ENCODE data around the gene MGAT5. TPM values are rescaled to one million over a fixed set of nuclear protein-coding genes. Genes with fewer than 3 reads are reported as not detected.
A peak's percentile ranks its signal among the peaks of the same experiment; 100 is the strongest.

The MGAT5 gene
- total RNA-seq, 1 donor from 2014 or later: 36.8 TPM

GRCh38 chr2:134410831-134411231 is 157.0 kb downstream of the MGAT5 start:
- H3K27ac Mint-ChIP-seq (ENCODE audit: unreplicated experiment): no peak overlapping the region
- peaks cover 55% of the 10 kb centered on the region for H3K27me3 Mint-ChIP-seq (ENCODE audit: low read depth)
- peaks cover 22% of the 10 kb centered on the region for H3K4me1 Mint-ChIP-seq
- H3K9me3 Mint-ChIP-seq: no peaks in the 10 kb centered on the region
- no peaks in the 10 kb centered on the region for H3K36me3 Mint-ChIP-seq (ENCODE audit: low read depth)
- no peak overlapping the region for H3K4me3 Mint-ChIP-seq
- TF ChIP-seq CTCF (conservative IDR thresholded peaks at IDR 0.05): no peak
- DNase-seq (ENCODE audit: low read depth, low spot score): no peak

- Mint-ChIP-seq H3K9me3 (no peaks in the 10 kb centered on the region), H3K27ac (ENCODE audit: unreplicated experiment) (peak overlapping the region; percentile 85), H3K36me3 (ENCODE audit: low read depth) (no peaks in the 10 kb centered on the region), H3K27me3 (ENCODE audit: low read depth) (peaks cover 60% of the 10 kb centered on the region), H3K4me3 (no peak overlapping the region), H3K4me1 (peaks cover 22% of the 10 kb centered on the region)
- TF ChIP-seq CTCF (conservative IDR thresholded peaks at IDR 0.05): no peak
- no peak for DNase-seq (ENCODE audit: low read depth, low spot score)
Measured at GRCh38 chr2:134411279-134411827, 157.5 kb downstream of the MGAT5 start.

GRCh38 chr2:134411828-134412638 is 158.2 kb downstream of the MGAT5 start:
- Mint-ChIP-seq H3K9me3 (no peaks in the 10 kb centered on the region), H3K36me3 (ENCODE audit: low read depth) (no peaks in the 10 kb centered on the region), H3K4me3 (no peak overlapping the region), H3K27me3 (ENCODE audit: low read depth) (peaks cover 60% of the 10 kb centered on the region), H3K27ac (ENCODE audit: unreplicated experiment) (peak overlapping the region; percentile 85), H3K4me1 (peaks cover 22% of the 10 kb centered on the region)
- TF ChIP-seq CTCF (conservative IDR thresholded peaks at IDR 0.05): peak; percentile 66
- peak; percentile 55 for DNase-seq (ENCODE audit: low read depth, low spot score)

- peak; percentile 2 for DNase-seq (ENCODE audit: low read depth, low spot score)
- TF ChIP-seq CTCF (conservative IDR thresholded peaks at IDR 0.05): no peak
- H3K27ac Mint-ChIP-seq (ENCODE audit: unreplicated experiment): no peak overlapping the region
- no peaks in the 10 kb centered on the region for H3K36me3 Mint-ChIP-seq (ENCODE audit: low read depth)
- no peak overlapping the region for H3K4me3 Mint-ChIP-seq
- H3K9me3 Mint-ChIP-seq: no peaks in the 10 kb centered on the region
- H3K27me3 Mint-ChIP-seq (ENCODE audit: low read depth): peaks cover 58% of the 10 kb centered on the region
- H3K4me1 Mint-ChIP-seq: peaks cover 22% of the 10 kb centered on the region
Measured at GRCh38 chr2:134412639-134412999, 158.7 kb downstream of the MGAT5 start.

GRCh38 chr2:134413430-134413829 is 159.6 kb downstream of the MGAT5 start:
- no peak for TF ChIP-seq CTCF (conservative IDR thresholded peaks at IDR 0.05)
- H3K4me1 Mint-ChIP-seq: peaks cover 22% of the 10 kb centered on the region
- no peak for DNase-seq (ENCODE audit: low read depth, low spot score)
- H3K9me3 Mint-ChIP-seq: no peaks in the 10 kb centered on the region
- H3K27ac Mint-ChIP-seq (ENCODE audit: unreplicated experiment): no peak overlapping the region
- no peak overlapping the region for H3K4me3 Mint-ChIP-seq
- H3K36me3 Mint-ChIP-seq (ENCODE audit: low read depth): peaks cover 1% of the 10 kb centered on the region
- H3K27me3 Mint-ChIP-seq (ENCODE audit: low read depth): peaks cover 64% of the 10 kb centered on the region
